SK-N-SH treated with all-trans-retinoic acid at 6 μM for 48 hours (cell line): ENCODE data around the gene ADAM30.

ENCODE experiments used
- ATAC-seq: fragments of 200-7000 bp; cut with Tn5 transposase; 3 replicates; pipeline ENCODE4 v1.9.1; 2020; ENCODE audit warnings: mild to moderate bottlenecking, moderate library complexity
- CSDC2 ChIP-seq: fragments of 250-450 bp; sonication (Bioruptor Pico); IDR thresholded peaks from 2 replicates; pipeline ENCODE4 v1.5.0; 2020; ENCODE audit warnings: mild to moderate bottlenecking, moderate library complexity
- GLIS3 ChIP-seq: fragments of 250-450 bp; sonication (Bioruptor Pico); IDR thresholded peaks from 2 replicates; pipeline ENCODE4 v1.5.0; 2020; ENCODE audit warnings: mild to moderate bottlenecking, moderate library complexity
- ISL1 ChIP-seq: fragments of 250-450 bp; sonication (Bioruptor Pico); IDR thresholded peaks from 2 replicates; pipeline ENCODE4 v2.1.2; 2022; ENCODE audit warnings: mild to moderate bottlenecking, moderate library complexity
- OSR1 ChIP-seq: fragments of 250-450 bp; sonication (Bioruptor Pico); IDR thresholded peaks from 2 replicates; pipeline ENCODE4 v1.8.0; 2022; ENCODE audit warnings: moderate library complexity, mild to moderate bottlenecking, inconsistent platforms
- PPARA ChIP-seq: fragments of 250-450 bp; sonication (Bioruptor Pico); IDR thresholded peaks from 2 replicates; pipeline ENCODE4 v1.5.0; 2020; ENCODE audit warnings: mild to moderate bottlenecking, borderline replicate concordance
- RARB ChIP-seq: fragments of 250-450 bp; sonication (Bioruptor Pico); IDR thresholded peaks from 2 replicates; pipeline ENCODE4 v1.8.0; 2021; ENCODE audit warnings: mild to moderate bottlenecking, moderate library complexity
- SNAI2 ChIP-seq: fragments of 250-450 bp; sonication (Bioruptor Pico); IDR thresholded peaks from 2 replicates; pipeline ENCODE4 v1.5.0; 2020; ENCODE audit warnings: mild to moderate bottlenecking, moderate library complexity
- TCF4 ChIP-seq: fragments of 250-450 bp; sonication (Bioruptor Pico); IDR thresholded peaks from 2 replicates; pipeline ENCODE4 v1.8.0; 2021; ENCODE audit warnings: mild to moderate bottlenecking, moderate library complexity, borderline replicate concordance
- TOX ChIP-seq: fragments of 250-450 bp; sonication (Bioruptor Pico); IDR thresholded peaks from 2 replicates; pipeline ENCODE4 v1.8.0; 2021; ENCODE audit warnings: mild to moderate bottlenecking, moderate library complexity, borderline replicate concordance
- ZC3H10 ChIP-seq: fragments of 250-450 bp; sonication (Bioruptor Pico); IDR thresholded peaks from 2 replicates; pipeline ENCODE4 v1.5.1; 2021; ENCODE audit warnings: mild to moderate bottlenecking, moderate library complexity
- ZFP3 ChIP-seq: fragments of 250-450 bp; sonication (Bioruptor Pico); IDR thresholded peaks from 2 replicates; pipeline ENCODE4 v1.5.0; 2020; ENCODE audit warnings: mild to moderate bottlenecking, moderate library complexity
- ZFP30 ChIP-seq: fragments of 450-650 bp; formaldehyde crosslinking; IDR thresholded peaks from 2 replicates; pipeline ENCODE4 v1.5.0; 2022; ENCODE audit warnings: mild to moderate bottlenecking, moderate library complexity
- ZNF565 ChIP-seq: fragments of 450-650 bp; formaldehyde crosslinking; conservative IDR thresholded peaks from 2 replicates; pipeline ENCODE4 v1.5.0; 2020; ENCODE audit warnings: low read depth, mild to moderate bottlenecking, moderate library complexity
- ZNF70 ChIP-seq: fragments of 450-650 bp; formaldehyde crosslinking; IDR thresholded peaks from 2 replicates; pipeline ENCODE4 v1.5.0; 2020; ENCODE audit warnings: mild to moderate bottlenecking, moderate library complexity
- ZNF8 ChIP-seq: fragments of 450-650 bp; formaldehyde crosslinking; IDR thresholded peaks from 2 replicates; pipeline ENCODE4 v1.5.0; 2020; ENCODE audit warnings: mild to moderate bottlenecking, moderate library complexity
- TF ChIP-seq, protein P1 (sequence below): fragments of 250-450 bp; sonication (Bioruptor Pico); IDR thresholded peaks from 2 replicates; pipeline ENCODE4 v1.5.0; 2020; ENCODE audit warnings: mild to moderate bottlenecking, moderate library complexity
- TF ChIP-seq, protein P2 (sequence below): fragments of 250-450 bp; sonication (Bioruptor Pico); IDR thresholded peaks from 2 replicates; pipeline ENCODE4 v1.5.1; 2020; ENCODE audit warnings: low read depth, mild to moderate bottlenecking, moderate library complexity
- TF ChIP-seq, protein P3 (sequence below): fragments of 250-450 bp; sonication (Bioruptor Pico); IDR thresholded peaks from 2 replicates; pipeline ENCODE4 v1.8.0; 2021; ENCODE audit warnings: low read depth, mild to moderate bottlenecking, moderate library complexity, borderline replicate concordance
- TF ChIP-seq, protein P4 (sequence below): fragments of 250-450 bp; sonication (Bioruptor Pico); IDR thresholded peaks from 2 replicates; pipeline ENCODE4 v1.8.0; 2020; ENCODE audit warnings: mild to moderate bottlenecking, moderate library complexity, borderline replicate concordance

ADAM30 gene

DNA sequence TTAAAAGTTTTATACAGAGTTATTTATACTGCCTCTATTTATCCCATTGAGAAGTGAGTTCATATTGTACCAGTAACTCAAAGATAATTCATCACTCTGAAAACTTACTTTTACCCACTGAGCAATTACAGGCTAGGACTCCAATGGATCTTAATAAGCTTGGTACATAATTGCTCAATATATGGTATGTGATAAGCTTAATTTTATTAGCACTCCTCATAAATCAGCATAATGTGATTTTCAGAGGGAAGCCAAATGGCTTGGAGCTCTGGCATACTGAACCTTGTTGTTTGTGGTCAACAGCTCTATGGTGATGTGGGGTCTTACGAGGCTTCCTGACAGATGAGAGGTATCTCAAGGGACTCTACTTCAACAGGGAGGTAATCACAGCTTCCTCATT lies 26.3 kb downstream of the ADAM30 start (continued):
- TF ChIP-seq, protein P1, sequence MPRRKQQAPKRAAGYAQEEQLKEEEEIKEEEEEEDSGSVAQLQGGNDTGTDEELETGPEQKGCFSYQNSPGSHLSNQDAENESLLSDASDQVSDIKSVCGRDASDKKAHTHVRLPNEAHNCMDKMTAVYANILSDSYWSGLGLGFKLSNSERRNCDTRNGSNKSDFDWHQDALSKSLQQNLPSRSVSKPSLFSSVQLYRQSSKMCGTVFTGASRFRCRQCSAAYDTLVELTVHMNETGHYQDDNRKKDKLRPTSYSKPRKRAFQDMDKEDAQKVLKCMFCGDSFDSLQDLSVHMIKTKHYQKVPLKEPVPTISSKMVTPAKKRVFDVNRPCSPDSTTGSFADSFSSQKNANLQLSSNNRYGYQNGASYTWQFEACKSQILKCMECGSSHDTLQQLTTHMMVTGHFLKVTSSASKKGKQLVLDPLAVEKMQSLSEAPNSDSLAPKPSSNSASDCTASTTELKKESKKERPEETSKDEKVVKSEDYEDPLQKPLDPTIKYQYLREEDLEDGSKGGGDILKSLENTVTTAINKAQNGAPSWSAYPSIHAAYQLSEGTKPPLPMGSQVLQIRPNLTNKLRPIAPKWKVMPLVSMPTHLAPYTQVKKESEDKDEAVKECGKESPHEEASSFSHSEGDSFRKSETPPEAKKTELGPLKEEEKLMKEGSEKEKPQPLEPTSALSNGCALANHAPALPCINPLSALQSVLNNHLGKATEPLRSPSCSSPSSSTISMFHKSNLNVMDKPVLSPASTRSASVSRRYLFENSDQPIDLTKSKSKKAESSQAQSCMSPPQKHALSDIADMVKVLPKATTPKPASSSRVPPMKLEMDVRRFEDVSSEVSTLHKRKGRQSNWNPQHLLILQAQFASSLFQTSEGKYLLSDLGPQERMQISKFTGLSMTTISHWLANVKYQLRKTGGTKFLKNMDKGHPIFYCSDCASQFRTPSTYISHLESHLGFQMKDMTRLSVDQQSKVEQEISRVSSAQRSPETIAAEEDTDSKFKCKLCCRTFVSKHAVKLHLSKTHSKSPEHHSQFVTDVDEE (CRISPR knock-in tag): peak; percentile 94
- TF ChIP-seq RARB (CRISPR knock-in tag) (no peak), ZNF70 (CRISPR knock-in tag) (no peak), OSR1 (no peak), SNAI2 (CRISPR knock-in tag) (peak; percentile 60), TOX (CRISPR knock-in tag) (no peak), ZNF565 (no peak), ZC3H10 (CRISPR knock-in tag) (0 out of 2 replicates have a peak, but pooled peaks have one; percentile 59), TCF4 (CRISPR knock-in tag) (peak; percentile 91)
- TF ChIP-seq, protein P2, sequence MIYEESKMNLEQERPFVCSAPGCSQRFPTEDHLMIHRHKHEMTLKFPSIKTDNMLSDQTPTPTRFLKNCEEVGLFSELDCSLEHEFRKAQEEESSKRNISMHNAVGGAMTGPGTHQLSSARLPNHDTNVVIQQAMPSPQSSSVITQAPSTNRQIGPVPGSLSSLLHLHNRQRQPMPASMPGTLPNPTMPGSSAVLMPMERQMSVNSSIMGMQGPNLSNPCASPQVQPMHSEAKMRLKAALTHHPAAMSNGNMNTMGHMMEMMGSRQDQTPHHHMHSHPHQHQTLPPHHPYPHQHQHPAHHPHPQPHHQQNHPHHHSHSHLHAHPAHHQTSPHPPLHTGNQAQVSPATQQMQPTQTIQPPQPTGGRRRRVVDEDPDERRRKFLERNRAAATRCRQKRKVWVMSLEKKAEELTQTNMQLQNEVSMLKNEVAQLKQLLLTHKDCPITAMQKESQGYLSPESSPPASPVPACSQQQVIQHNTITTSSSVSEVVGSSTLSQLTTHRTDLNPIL: peak; percentile 71; the same call in 1 of the 2 replicates
- TF ChIP-seq, all 23 proteins: peak for 10

DNA sequence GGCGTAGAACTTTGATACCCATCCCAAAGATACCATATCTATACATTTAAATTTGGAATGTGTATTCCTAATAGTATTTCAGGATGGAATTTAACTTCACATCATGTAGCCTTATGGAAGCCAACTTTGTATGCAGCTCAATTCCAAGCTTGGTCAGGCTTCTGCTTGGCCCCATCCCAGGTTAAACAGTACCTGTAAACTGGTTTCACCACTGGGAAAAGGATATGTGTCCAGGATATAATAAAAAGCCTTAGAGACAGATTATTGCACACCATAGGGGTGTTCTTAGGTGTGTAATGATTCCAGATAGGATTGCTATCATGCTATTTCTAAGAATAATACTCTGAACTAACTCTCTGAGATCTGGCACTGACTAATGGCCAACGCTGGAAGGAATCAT lies 28.1 kb downstream of the ADAM30 start:
- no peak for ATAC-seq
- TF ChIP-seq, protein P1 (CRISPR knock-in tag): no peak
- no peak for TF ChIP-seq ZFP30 (CRISPR knock-in tag)
- TF ChIP-seq GLIS3 (CRISPR knock-in tag): no peak
- TF ChIP-seq PPARA (CRISPR knock-in tag): no peak
- TF ChIP-seq ZFP3 (CRISPR knock-in tag): no peak
- no peak for TF ChIP-seq ZC3H10 (CRISPR knock-in tag)
- TF ChIP-seq OSR1: no peak
- no peak for TF ChIP-seq SNAI2 (CRISPR knock-in tag)

DNA sequence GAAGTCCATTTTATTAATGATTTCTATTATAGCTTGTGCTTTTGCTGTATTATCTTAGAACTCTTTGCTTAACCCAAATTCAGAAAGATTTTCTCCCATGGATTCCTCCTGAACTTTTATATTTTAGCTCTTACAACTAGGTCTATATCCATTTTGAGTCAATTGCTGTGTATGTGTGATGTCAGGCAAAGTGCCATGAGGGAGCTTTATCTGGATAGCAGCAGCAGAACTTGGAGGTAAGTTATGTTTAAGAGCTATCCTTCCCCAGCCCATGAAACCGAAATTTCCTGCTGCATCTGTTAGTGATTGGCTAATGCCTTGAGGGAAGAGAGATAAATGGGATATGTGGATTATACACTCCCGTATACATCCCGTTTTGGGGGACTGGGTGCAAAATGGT lies 29.9 kb downstream of the ADAM30 start:
- no peak for ATAC-seq
- no peak for TF ChIP-seq GLIS3 (CRISPR knock-in tag)

DNA sequence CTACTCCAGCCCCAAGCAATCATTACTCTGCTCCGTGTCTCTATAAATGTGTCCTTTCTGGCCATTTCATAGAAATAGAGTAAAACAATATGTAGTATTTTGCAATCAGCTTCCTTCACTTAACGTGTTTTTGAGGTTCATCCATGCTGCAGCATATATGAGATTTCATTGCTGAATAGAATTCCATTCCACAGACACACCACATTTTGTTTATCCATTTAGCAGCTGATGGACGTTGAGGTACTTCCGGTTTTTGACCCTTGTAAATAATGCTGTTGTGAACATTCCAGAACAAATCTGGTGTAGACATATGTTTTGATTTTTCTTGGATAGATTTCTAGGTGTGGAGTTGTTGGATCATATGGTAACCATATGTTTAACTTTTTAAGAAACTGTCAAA lies 30.7 kb downstream of the ADAM30 start:
- no peak for ATAC-seq
- TF ChIP-seq, protein P2: no peak
- TF ChIP-seq CSDC2 (CRISPR knock-in tag) (no peak), GLIS3 (CRISPR knock-in tag) (no peak)

DNA sequence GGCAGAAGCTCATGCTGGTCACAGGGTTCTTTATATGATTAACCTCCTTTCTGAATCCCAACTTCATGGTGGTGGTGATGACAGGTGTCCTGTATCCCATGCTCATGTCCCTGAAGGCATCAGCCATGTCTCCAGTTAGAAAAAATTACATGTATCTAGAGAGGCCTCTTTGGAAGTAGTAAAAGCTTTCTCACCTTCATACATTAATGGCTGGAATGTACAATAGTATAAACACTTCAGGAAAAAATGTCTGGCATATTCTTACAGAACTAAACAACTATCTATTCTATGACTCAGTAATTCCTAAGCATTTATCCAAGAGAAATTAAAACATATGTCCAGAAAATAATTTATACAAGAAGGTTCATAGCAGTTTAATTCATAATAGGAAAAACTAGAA lies 34.0 kb downstream of the ADAM30 start:
- no peak for ATAC-seq
- no peak for TF ChIP-seq GLIS3 (CRISPR knock-in tag)
- no peak for TF ChIP-seq ZFP3 (CRISPR knock-in tag)
- TF ChIP-seq, protein P1 (CRISPR knock-in tag): no peak
- TF ChIP-seq, protein P3, sequence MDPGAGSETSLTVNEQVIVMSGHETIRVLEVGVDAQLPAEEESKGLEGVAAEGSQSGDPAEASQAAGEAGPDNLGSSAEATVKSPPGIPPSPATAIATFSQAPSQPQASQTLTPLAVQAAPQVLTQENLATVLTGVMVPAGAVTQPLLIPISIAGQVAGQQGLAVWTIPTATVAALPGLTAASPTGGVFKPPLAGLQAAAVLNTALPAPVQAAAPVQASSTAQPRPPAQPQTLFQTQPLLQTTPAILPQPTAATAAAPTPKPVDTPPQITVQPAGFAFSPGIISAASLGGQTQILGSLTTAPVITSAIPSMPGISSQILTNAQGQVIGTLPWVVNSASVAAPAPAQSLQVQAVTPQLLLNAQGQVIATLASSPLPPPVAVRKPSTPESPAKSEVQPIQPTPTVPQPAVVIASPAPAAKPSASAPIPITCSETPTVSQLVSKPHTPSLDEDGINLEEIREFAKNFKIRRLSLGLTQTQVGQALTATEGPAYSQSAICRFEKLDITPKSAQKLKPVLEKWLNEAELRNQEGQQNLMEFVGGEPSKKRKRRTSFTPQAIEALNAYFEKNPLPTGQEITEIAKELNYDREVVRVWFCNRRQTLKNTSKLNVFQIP (CRISPR knock-in tag): no peak
- TF ChIP-seq ZNF8 (CRISPR knock-in tag): no peak
- TF ChIP-seq, protein P4, sequence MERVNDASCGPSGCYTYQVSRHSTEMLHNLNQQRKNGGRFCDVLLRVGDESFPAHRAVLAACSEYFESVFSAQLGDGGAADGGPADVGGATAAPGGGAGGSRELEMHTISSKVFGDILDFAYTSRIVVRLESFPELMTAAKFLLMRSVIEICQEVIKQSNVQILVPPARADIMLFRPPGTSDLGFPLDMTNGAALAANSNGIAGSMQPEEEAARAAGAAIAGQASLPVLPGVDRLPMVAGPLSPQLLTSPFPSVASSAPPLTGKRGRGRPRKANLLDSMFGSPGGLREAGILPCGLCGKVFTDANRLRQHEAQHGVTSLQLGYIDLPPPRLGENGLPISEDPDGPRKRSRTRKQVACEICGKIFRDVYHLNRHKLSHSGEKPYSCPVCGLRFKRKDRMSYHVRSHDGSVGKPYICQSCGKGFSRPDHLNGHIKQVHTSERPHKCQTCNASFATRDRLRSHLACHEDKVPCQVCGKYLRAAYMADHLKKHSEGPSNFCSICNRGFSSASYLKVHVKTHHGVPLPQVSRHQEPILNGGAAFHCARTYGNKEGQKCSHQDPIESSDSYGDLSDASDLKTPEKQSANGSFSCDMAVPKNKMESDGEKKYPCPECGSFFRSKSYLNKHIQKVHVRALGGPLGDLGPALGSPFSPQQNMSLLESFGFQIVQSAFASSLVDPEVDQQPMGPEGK (CRISPR knock-in tag): no peak
- no peak for TF ChIP-seq TOX (CRISPR knock-in tag)
- TF ChIP-seq OSR1: no peak
- TF ChIP-seq ISL1 (CRISPR knock-in tag): no peak
- TF ChIP-seq RARB (CRISPR knock-in tag): no peak
- TF ChIP-seq PPARA (CRISPR knock-in tag): no peak
- no peak for TF ChIP-seq ZNF70 (CRISPR knock-in tag)
